Measurements from ENCODE around the gene RPL39. TPM values are rescaled to one million over a fixed set of nuclear protein-coding genes. Genes with fewer than 3 reads are reported as not detected.

RPL39 gene
- total RNA-seq (2022) (1,826 and 1,944 TPM in 2 replicates), Bru-seq, nascent RNA (percentile 97 among the genes with signal in this experiment), BruChase-seq, experiment 1, labeled RNA remaining after a 6-hour chase (percentile 95 among the genes with signal in this experiment), BruChase-seq, experiment 2, labeled RNA remaining after a 2-hour chase (percentile 92 among the genes with signal in this experiment)
- long read RNA-seq, transcript RPL39-201 (3 exons, 401 nt) = major isoform, 585 of 648 reads
- long read RNA-seq, partial matches to known transcripts = 61 of 648 reads
- long read RNA-seq, other reads (novel, unspliced or antisense) = 2 of 648 reads

DNA sequence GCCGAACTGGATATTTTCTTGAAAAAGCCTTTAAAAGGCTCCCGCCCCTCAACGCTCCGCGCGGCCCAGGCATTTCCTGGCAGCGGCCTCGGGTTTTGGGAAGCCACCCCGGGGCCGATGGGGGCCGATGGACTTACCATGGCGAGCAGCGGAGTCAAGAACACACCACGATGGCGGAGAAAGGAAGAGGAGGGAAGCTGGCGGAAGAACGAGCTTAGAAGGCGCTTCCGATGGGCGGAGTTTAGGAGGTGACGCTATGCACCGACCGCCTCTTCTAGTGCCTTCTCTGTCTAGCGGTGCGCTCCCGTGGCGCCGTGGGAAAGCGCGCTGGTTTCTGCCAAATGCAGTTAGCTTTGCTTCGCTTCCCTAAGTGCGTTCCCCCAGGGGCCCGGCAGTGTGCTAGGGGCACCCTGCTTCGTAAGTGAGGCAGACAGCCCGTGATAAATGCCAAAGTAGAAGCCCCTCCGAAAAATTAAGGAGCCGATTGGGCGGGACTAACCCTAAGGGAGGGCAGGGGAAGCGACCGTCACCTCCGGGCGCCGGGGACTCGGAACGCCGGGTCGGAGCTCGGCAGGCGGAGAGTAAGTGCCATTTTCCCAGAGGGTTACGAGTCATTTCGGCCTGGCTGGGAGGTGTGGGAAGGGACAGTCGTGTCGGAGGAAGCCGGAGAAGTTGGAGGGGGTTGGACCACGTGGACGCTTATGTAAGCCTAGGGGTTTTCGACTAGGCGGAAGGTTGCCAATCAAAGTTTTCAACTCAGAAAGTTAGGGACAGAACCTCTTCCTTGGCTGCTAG lies at the start of gene RPL39:
RPL39 (minus strand) TSS at position 194 of the 795 bp plus-strand sequence; CDS start at position 140, 54 bp downstream.
- intact Hi-C loops (cut with micrococcal nuclease) = loop anchor here (1.0 kb wide), 1 partner anchor 80 kb away; the partner anchor contains the start of genes NDUFA1 and RNF113A
- TF ChIP-seq, protein P1, sequence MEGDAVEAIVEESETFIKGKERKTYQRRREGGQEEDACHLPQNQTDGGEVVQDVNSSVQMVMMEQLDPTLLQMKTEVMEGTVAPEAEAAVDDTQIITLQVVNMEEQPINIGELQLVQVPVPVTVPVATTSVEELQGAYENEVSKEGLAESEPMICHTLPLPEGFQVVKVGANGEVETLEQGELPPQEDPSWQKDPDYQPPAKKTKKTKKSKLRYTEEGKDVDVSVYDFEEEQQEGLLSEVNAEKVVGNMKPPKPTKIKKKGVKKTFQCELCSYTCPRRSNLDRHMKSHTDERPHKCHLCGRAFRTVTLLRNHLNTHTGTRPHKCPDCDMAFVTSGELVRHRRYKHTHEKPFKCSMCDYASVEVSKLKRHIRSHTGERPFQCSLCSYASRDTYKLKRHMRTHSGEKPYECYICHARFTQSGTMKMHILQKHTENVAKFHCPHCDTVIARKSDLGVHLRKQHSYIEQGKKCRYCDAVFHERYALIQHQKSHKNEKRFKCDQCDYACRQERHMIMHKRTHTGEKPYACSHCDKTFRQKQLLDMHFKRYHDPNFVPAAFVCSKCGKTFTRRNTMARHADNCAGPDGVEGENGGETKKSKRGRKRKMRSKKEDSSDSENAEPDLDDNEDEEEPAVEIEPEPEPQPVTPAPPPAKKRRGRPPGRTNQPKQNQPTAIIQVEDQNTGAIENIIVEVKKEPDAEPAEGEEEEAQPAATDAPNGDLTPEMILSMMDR (IDR thresholded peaks at IDR 0.05; ENCODE audit: unreplicated experiment) = no peak
- BruUV-seq (replicated peaks) = TSS peak; percentile 82

DNA sequence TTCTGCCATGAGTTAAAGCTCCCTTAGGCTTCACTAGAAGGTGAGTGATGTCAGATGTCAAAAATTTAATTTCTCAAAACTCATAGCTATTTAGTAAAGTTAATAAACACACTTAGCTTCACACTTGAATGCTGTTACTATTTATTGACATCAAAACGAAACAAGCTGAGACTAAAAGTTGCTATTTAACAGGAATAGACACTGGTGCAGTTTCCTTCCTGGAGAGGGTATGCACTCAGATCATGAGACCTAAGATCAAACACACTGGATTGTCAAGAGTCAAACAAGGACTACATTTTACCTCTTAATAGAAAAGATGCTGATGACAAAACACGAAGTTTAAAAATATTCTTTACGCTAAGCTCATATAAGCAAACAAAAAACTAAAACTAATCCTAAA lies 42.5 kb upstream of the RPL39 start:
- H3K4me1 Mint-ChIP-seq (ENCODE audit: insufficient read depth, unreplicated experiment) = no peaks in the 10 kb centered on the region
- intact Hi-C loops (cut with micrococcal nuclease) = no loop called here
- TF ChIP-seq, protein P1 (IDR thresholded peaks at IDR 0.05; ENCODE audit: unreplicated experiment) = no peak
- H3K27me3 Mint-ChIP-seq (ENCODE audit: insufficient read depth, unreplicated experiment) = peaks cover 23% of the 10 kb centered on the region
- CTCF ChIA-PET = interaction anchor here (0.9 kb wide), 1 partner anchor 346 kb away, joined by 3 read pairs; no protein-coding TSS in a partner anchor
- POLR2A ChIA-PET = interaction anchor here (1.0 to 1.8 kb wide), 4 partner anchors 10 to 43 kb away, joined by 3 to 11 read pairs (median 4); partner anchors contain the start of genes RPL39 and UPF3B
- H3K27ac Mint-ChIP-seq (ENCODE audit: low read depth, unreplicated experiment) = no peak overlapping the region
- DNase-seq (ENCODE audit: unreplicated experiment) = no peak
- BruUV-seq (replicated peaks) = no TSS peak
- peaks cover 7% of the 10 kb centered on the region for H3K9me3 Mint-ChIP-seq (ENCODE audit: unreplicated experiment)
- no peak overlapping the region for H3K4me3 Mint-ChIP-seq (ENCODE audit: unreplicated experiment)
- peaks cover 51% of the 10 kb centered on the region for H3K36me3 Mint-ChIP-seq (ENCODE audit: insufficient read depth, unreplicated experiment)

More for the DNA sequence above, at the start of gene RPL39:
- POLR2A ChIA-PET = interaction anchor here (0.6 to 3.1 kb wide), 29 partner anchors 9 to 777 kb away, joined by 3 to 50 read pairs (median 5); partner anchors contain the start of genes NDUFA1, NKAP, NKRF and RNF113A
- DNase-seq (ENCODE audit: unreplicated experiment) = peak; percentile 88
- Mint-ChIP-seq H3K9me3 (ENCODE audit: unreplicated experiment) (no peaks in the 10 kb centered on the region), H3K4me3 (ENCODE audit: unreplicated experiment) (peak within 1 kb of the TSS; percentile 82), H3K27ac (ENCODE audit: low read depth, unreplicated experiment) (peak within 1 kb of the TSS; percentile 96), H3K36me3 (ENCODE audit: insufficient read depth, unreplicated experiment) (peaks cover 48% of the 10 kb centered on the region), H3K4me1 (ENCODE audit: insufficient read depth, unreplicated experiment) (no peaks in the 10 kb centered on the region), H3K27me3 (ENCODE audit: insufficient read depth, unreplicated experiment) (no peaks in the 10 kb centered on the region)
- CTCF ChIA-PET = interaction anchor here (0.6 to 1.0 kb wide), 5 partner anchors 60 to 321 kb away, joined by 3 to 6 read pairs (median 3); no protein-coding TSS in a partner anchor

DNA sequence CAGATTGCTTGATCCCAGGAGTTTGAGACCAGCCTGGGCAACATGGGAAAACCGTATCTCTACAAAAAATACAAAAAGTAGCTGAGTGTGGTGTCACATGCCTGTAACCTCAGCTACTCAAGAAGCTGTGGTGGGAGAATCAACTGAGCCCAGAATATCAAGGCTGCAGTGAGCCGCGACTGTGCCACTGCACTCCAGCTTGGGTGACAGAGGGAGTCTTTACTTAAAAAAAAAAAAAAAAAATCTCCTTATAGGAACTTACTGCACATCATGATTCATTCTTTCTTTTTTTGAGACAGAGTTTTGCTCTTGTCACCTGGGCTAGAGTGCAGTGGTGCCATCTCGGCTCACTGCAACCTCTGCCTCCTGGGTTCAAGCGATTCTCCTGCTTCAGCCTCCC lies 37.0 kb upstream of the RPL39 start:
- POLR2A ChIA-PET = interaction anchor here (1.4 kb wide), 1 partner anchor 37 kb away, joined by 3 read pairs; the partner anchor contains the start of gene RPL39
- CTCF ChIA-PET = interaction anchor here (0.6 to 1.8 kb wide), 5 partner anchors 15 to 1511 kb away, joined by 3 to 8 read pairs (median 3); no protein-coding TSS in a partner anchor
- Mint-ChIP-seq H3K27ac (ENCODE audit: low read depth, unreplicated experiment) (no peak overlapping the region), H3K4me3 (ENCODE audit: unreplicated experiment) (no peak overlapping the region), H3K4me1 (ENCODE audit: insufficient read depth, unreplicated experiment) (no peaks in the 10 kb centered on the region), H3K27me3 (ENCODE audit: insufficient read depth, unreplicated experiment) (peaks cover 10% of the 10 kb centered on the region), H3K36me3 (ENCODE audit: insufficient read depth, unreplicated experiment) (peaks cover 13% of the 10 kb centered on the region), H3K9me3 (ENCODE audit: unreplicated experiment) (no peaks in the 10 kb centered on the region)
- TF ChIP-seq, protein P1 (IDR thresholded peaks at IDR 0.05; ENCODE audit: unreplicated experiment) = no peak
- DNase-seq (ENCODE audit: unreplicated experiment) = no peak
- no TSS peak for BruUV-seq (replicated peaks)
- intact Hi-C loops (cut with micrococcal nuclease) = no loop called here

Data from MCF 10A (cell line).